Measurements from ENCODE around the gene STUB1.

- TF ChIP-seq CTCF (IDR thresholded peaks at IDR 0.05; ENCODE audit: low read depth, low read length, missing input control) (no peak), YY1 (IDR thresholded peaks at IDR 0.05) (no peak), ATF3 (IDR thresholded peaks at IDR 0.05) (no peak), EGR1 (IDR thresholded peaks at IDR 0.05; ENCODE audit: low read depth in 2 of 2) (no peak), HNF4A (conservative IDR thresholded peaks at IDR 0.05) (no peak), REST (IDR thresholded peaks at IDR 0.05) (peak; percentile 96), MAX (IDR thresholded peaks at IDR 0.05) (no peak), TAF1 (conservative IDR thresholded peaks at IDR 0.05) (no peak)
Observed at GRCh38 chr16:700684-701584, 20.7 kb downstream of the STUB1 start.

Data from liver (tissue), 3 donors.